ENCODE data around the gene ATP13A4.

- no peak for TF ChIP-seq POLR2A (IDR thresholded peaks at IDR 0.05; ENCODE audit: low read depth)
- TF ChIP-seq CTCF (IDR thresholded peaks at IDR 0.05), result no peak
- TF ChIP-seq POLR2AphosphoS5 (IDR thresholded peaks at IDR 0.05), result no peak
- no peak for TF ChIP-seq EP300 (IDR thresholded peaks at IDR 0.05)
Observed at GRCh38 chr3:193553586-193553985, 1.1 kb downstream of the ATP13A4 start.
